ENCODE results near the gene GUCY2C.

The GUCY2C gene

DNA sequence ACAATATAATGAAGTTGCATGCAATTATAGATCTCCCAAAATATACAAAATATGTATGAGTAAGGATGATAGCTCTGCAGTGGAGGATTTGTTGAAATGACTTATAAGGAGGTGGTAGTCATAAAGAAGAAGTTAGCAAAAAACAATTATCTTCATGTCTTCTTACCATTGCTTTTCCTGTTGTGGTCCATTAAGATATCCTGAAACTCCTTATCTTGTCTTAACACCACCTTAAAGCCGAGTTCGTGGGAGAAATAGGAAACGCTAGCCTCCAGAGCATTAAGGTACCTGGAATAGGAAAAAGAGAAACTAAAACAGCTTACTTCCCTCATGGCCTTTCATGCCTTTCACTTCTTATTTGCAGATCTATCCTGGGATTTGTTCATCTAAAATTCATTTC is 15.2 kb downstream of the GUCY2C start:
- no peak for DNase-seq

DNA sequence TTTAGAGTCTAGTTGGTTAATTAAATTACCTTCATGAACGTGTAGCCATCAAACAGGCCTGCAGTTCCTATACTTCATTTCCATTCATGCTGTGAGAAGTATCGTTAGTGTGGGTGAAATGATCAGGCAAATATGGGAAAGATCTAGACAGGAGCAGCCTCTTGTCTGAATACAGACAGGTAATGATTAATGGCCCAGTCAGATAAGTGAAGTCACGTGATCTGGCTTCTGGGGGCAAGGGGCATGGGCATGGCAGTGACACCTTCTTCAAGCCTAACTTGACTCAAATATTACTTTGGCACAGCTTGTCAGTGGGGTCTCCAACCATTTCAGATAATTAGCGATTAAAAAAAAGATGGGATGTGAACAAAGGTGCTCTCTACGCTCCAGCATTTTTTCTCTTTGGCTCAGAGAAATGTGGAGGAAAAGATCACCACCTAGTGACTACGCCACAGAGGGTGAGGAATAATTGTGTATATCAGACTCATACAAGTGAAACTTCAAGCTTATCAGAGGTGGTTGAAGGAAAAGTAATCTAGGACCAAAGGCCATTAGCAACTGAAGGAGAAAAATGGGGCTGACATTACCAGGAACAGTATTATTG is 17.8 kb downstream of the GUCY2C start:
- DNase-seq, result no peak

DNA sequence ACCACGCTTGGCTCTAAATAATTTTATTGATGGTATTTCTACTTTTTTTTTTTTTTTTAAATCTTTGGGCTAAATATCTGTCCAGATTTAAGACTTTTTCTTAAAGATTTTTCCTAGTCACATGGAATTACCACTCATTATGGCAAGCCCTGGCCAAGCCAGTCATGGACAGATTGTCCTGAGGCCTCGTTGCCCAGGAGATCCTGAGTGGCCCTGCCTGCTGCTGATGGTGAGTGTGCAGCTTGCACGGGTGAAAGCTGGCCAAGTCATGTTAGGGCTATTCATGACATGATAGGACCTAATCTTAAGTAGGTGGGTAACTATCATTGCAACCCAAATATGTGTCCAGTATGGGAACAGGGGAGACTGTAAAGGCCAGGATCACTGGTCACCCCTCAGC is 27.8 kb downstream of the GUCY2C start:
- no peak for DNase-seq

- DNase-seq, result no peak
Observed at GRCh38 chr12:14665354-14666348, 30.7 kb downstream of the GUCY2C start.

- peak in 1 of 2 donors; percentile 6 for DNase-seq
Observed at GRCh38 chr12:14664434-14665023, 31.9 kb downstream of the GUCY2C start.

GRCh38 chr12:14663002-14663401 is 33.4 kb downstream of the GUCY2C start:
- DNase-seq, result no peak

DNA sequence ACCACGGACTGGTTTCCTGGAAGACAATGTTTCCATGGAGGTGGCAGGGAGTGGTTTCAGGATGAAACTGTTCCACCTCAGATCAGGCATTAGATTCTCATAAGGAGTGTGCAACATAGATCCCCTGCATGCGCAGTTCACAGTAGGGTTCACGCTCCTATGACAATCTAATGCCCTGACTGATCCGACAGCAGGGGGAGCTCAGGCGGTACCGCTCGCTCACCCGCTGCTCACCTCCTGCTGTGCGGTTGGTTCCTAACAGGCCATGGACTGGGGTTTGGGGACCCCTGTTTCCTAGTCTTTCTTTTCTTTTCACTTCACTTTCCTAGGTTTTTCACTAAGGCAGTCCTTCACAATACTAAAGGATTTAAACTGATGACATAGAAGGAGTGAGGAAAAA is 39.6 kb downstream of the GUCY2C start:
- no peak for DNase-seq

- no peak for DNase-seq
Observed at GRCh38 chr12:14655284-14655683, 41.1 kb downstream of the GUCY2C start.

GRCh38 chr12:14654842-14655241 is 41.6 kb downstream of the GUCY2C start:
- DNase-seq, result no peak

DNA sequence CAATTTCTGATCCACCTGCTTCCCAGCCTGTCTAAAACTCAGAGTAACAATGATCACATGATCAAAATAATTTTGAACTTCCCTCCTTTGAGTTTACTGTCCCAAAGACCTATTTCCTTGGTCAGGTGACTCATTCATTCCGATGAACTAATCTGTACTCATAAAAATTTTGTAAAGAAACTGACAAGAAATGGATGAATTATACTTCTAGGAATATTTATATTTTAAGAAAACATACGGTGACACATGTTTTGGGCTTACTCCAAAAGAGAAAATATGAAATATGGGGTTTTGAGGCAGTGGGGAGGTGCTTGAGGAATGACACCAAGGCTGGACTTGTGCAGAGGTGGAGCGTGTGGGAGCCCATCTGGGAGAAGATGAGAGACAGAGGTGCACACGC is 42.0 kb downstream of the GUCY2C start:
- no peak for DNase-seq

GRCh38 chr12:14652483-14652882 is 43.9 kb downstream of the GUCY2C start:
- no peak for DNase-seq

GRCh38 chr12:14651371-14651770 is 45.0 kb downstream of the GUCY2C start:
- no peak for DNase-seq

DNA sequence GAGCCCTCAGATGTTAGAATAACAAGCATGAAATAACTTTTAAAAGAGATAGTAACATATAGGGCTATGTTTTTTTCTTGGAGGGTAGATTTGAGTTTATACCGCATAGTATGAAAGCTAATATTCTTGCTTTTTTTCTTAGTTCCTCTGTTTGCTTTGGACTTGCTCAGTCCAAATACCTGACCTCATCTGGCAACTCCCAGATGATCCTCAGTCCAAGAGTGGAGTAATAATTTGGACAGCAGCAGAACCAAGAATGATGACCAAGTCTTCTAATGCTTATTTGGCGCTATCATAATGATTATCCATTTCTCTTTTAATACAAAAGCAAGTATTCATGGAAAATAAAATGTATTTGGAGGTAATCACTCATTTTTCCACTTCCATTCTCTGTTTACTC is 45.6 kb downstream of the GUCY2C start:
- DNase-seq, result no peak

DNA sequence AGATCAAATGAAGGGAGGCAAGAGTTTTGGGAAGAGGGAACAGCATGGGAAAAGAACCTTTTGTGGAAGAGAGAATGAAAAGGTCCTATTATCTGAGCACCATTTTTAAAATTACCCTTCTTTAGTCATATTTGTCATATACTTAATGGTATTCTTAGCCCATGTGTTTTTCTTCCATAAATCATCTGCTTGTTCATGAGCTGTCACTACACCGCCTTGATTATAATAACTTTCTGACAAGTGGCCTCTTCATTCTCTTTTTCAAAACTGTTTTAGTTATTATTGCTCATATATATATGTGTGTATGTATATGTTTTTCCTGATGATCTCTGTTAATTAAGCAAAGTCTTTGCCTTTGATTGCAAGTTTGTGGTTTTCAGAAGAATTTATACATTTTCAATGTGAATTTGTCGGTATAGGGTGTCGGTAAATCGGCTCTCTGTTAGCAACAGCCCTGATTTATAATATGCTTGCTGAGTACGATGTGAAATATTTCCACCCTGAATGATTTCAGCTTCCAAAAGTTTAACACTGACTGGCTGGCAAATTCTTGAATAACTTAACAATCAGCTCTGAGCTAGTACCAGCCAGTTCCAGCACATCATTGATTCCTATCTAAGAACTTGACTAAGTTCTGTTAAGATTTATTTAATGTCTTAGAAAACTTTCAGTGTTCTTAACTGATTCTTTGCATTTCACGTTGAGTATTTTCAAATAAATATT is 49.2 kb downstream of the GUCY2C start:
- DNase-seq, result no peak

DNA sequence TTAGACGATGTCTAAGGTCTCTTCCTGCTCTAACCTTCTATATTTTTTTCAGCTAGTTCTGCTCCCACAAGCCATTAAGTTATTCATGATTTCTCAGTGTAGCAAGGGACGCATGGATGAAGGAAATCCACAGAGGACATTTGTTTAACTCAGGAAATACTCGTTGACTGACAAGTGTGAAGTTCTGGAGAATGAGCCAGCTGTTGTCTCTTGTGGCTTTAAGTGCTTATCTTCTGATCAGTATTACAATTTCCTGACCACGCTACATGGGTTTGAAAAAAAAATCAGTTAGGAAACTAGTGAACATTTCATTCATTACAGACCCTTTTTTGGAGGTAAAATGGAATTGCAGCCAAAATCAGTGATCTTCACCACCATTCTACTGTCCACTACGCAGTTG is 53.1 kb downstream of the GUCY2C start:
- DNase-seq, result no peak

DNA sequence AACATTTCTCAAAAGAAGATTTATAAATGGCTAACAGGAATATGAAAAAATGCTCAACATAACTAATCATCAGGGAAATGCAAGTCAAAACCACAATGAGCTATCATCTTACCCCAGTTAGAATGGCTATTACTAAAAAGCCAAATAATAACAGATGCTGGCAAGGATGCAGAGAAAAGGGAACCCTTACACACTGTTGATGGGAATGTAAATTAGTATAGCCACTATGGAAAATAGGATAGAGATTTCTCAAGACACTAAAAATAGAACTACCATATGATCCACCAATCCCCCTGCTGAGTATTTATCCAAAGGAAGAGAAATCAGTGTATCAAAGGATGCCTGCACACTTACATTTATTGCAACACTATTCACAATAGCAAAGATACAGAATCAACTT is 58.3 kb downstream of the GUCY2C start:
- no peak for DNase-seq

GRCh38 chr12:14635776-14636175 is 60.6 kb downstream of the GUCY2C start:
- DNase-seq, result no peak

DNA sequence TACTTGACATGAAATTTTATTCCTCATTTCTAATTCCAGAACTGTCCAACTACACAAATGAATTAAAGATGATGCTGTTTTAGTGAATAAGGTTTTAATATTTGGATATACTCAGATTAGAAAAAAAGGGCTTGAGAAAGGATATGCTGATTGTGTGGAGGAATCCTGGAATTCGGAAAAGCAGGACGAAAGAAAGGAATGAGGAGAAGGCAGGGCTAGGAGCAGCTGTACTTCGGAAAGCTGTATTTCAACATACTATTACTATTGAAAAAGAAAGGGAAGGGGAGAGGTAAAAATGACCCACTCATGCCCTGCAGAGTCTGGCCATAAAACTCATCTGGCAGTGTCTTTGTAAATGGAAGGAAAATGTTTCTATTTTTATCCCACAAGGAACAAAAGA is 65.6 kb downstream of the GUCY2C start:
- DNase-seq, result no peak

DNA sequence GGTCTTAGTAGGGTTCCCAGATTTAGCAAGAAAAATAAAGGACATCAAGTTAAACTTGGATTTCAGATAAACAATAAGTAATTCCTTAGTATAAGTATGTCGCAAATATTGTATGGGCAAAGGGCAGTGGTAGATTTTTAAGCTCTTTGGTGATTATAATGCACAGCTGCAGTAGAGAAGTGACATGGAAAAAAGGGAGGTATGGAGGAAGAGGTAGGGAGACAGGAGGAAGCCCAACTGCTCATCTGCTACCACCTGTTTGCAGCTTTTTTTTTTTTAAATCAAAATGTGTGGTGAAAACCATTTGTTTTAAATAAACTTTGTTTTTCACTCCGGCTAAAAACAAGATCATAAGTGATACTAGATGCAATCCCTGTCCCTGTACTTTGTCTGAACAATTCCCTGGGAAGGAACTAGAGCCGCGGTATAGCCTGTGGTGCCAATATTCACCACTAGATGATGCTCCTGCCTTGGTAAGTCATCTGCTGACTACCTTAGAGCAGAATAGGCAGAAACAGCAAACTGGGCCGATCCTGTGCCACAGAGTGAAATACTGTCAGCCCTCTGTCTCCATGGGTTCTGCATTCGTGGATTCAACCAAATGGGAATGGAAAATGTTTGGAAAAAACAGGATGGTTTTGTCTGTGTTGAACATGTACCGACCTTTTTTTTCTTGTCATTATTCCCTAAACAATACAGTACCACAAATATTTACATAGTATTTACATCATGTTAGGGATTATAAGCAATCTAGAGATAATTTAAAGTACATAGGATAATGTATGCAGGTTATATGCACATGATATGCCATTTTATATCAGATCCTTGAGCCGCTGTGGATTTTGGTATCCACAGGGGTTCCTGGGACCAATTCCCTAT is 66.3 kb downstream of the GUCY2C start:
- peak; percentile 64 for DNase-seq

DNA sequence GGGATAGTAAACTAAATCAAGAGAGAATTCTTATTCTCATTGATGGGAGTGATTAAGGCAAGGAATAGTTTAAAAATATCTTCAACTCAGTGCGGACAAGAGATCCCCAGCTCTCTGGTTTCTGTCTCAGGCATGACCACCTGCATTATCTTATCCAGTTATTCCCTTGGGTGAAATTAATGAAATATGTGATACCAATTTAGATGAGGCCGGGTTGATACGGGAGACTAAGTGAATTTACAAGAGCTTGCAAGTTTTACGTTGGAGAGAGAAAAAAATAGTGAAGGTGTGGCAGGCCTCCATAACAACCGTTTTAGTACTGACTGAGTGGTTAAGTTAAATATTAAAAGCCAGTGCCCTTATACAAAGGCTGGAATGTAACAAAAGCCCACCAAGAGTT is 67.6 kb downstream of the GUCY2C start:
- DNase-seq, result no peak

GRCh38 chr12:14621826-14622225 is 74.6 kb downstream of the GUCY2C start:
- no peak for DNase-seq

Data from stimulated activated CD4-positive, alpha-beta T cell treated with anti-CD3 and anti-CD28 coated beads, Interleukin-2, amount 100 ng/mL, for 24 hours (primary cell).